Measurements from ENCODE around the gene TMEM114.

The TMEM114 gene

DNA sequence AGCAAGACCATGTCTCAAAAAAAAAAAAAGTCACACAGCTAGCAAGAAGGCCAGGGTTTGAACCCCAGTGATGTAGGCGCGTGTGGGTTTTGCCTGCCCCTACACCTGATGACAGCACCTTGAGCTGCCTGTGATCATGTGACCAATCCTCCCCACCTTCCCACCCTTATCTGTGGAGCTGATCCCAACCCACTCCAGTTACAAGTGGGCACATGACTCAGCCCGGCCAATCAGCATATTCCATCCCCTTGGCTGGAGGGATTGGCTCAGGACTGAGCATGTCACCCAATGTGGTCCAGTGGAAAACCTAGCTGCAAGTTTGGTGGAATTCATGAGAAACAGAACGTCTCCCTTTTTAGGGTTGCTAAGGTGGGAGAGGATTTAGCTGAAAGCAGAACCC, 6.6 kb downstream of the TMEM114 start:
- no peak for DNase-seq (ENCODE audit: extremely low read depth, low read depth)
- TF ChIP-seq, protein P1, sequence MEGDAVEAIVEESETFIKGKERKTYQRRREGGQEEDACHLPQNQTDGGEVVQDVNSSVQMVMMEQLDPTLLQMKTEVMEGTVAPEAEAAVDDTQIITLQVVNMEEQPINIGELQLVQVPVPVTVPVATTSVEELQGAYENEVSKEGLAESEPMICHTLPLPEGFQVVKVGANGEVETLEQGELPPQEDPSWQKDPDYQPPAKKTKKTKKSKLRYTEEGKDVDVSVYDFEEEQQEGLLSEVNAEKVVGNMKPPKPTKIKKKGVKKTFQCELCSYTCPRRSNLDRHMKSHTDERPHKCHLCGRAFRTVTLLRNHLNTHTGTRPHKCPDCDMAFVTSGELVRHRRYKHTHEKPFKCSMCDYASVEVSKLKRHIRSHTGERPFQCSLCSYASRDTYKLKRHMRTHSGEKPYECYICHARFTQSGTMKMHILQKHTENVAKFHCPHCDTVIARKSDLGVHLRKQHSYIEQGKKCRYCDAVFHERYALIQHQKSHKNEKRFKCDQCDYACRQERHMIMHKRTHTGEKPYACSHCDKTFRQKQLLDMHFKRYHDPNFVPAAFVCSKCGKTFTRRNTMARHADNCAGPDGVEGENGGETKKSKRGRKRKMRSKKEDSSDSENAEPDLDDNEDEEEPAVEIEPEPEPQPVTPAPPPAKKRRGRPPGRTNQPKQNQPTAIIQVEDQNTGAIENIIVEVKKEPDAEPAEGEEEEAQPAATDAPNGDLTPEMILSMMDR (IDR thresholded peaks at IDR 0.05; ENCODE audit: low read depth, low read length): no peak

DNA sequence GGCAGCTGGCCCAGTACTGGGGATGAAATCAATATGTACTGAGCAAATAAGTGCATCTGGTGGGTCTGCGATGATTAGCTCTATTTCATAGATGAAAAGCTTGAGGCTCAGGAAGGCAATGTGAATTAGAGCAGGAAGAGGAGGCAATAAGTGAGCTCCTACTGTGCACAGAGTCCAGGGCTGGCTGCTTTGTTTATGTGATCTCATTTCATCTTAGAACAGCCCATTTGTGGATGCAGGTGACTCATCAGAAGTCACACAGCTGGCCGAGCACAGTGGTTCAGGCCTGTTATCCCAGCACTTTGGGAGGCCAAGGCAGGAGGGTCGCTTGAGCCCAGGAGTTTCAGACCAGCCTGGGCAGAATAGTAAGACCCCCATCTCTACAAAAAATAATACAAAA, 7.1 kb downstream of the TMEM114 start:
- no peak for DNase-seq (ENCODE audit: extremely low read depth, low read depth)
- TF ChIP-seq, protein P1 (IDR thresholded peaks at IDR 0.05; ENCODE audit: low read depth, low read length): no peak

DNA sequence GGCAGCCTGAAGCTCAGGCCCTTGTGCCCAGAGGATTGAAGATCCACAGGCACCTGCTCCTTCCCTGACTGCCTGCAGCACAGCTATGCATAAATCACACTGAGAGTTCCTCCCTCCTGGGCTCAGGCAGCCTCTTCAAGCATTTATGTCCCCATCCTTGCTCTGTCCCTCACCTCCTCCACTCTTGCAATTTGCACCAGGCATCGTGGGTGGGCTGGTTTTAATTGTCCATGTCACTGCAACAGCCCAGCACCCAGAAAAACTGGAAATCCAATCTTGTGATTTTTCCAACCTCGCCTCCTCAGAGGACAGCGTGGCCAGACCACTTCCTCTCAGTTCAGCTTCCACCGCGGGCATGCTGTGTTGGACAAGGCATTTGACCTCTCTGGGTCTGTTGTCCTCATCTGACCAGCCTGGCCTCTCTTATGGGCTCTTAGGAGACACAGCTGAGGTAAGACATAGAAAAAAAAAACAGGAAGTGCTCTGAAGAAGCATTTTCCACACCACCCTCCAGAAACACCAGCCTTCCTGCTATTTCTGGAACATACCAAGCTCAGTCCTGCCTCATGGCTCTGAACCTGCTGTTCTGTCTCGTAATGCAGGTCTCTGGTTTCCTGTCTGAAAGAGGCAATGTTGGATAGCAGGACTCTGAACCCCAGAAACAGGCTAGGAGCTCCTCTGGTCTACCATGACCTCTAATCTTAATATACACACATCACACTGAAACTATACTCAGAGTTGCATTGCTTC, 8.3 kb downstream of the TMEM114 start:
- TF ChIP-seq, protein P1 (IDR thresholded peaks at IDR 0.05; ENCODE audit: low read depth, low read length): no peak
- no peak for DNase-seq (ENCODE audit: extremely low read depth, low read depth)

DNA sequence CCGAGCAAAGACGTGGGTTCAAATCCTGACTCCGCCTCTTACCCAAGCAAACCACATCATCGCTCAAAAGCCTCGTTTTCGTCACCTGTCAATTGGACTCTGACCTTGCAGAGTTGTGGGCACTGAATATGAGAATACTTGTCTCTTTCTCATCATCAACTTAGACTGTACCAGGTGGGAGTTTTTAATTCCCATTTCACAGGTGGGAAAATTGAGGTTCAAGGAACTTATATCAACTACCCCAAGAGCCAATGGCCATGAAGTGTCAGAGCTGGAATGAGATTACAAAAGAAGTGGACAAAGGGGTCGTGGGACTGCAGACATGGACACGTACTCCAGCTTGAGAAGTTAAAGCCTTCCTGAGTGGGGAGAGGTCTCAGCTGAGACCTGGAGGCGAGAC, 10.8 kb downstream of the TMEM114 start:
- TF ChIP-seq, protein P1 (IDR thresholded peaks at IDR 0.05; ENCODE audit: low read depth, low read length): no peak
- no peak for DNase-seq (ENCODE audit: extremely low read depth, low read depth)

DNA sequence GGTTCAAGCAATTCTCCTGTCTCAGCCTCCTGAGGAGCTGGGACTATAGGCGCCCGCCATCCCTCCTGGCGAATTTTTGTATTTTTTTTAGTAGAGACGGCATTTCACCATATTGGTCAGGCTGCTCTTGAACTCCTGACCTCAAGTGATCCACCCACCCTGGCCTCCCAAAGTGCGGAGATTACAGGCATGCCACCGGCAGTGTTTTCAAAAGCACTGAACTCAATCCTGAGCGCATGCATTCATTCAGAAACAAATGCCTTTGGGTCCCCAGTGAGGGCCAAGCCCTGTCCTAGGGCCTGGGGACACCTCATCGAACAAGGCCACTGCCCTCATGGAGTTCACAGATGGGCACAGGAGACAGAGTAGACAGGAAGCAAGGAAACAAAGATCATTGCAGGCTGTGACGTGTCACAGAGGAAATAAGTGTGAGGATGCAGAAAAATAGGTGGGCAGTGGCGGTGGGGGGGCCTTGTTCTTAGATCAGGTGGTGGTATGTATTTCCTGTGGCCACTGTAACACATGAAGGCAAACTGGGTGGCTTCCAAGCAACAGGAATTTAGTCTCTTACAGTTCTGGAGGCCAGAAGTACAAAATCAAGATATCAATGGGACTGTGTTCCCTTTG, 12.5 kb downstream of the TMEM114 start:
- TF ChIP-seq, protein P1 (IDR thresholded peaks at IDR 0.05; ENCODE audit: low read depth, low read length): no peak
- no peak for DNase-seq (ENCODE audit: extremely low read depth, low read depth)

DNA sequence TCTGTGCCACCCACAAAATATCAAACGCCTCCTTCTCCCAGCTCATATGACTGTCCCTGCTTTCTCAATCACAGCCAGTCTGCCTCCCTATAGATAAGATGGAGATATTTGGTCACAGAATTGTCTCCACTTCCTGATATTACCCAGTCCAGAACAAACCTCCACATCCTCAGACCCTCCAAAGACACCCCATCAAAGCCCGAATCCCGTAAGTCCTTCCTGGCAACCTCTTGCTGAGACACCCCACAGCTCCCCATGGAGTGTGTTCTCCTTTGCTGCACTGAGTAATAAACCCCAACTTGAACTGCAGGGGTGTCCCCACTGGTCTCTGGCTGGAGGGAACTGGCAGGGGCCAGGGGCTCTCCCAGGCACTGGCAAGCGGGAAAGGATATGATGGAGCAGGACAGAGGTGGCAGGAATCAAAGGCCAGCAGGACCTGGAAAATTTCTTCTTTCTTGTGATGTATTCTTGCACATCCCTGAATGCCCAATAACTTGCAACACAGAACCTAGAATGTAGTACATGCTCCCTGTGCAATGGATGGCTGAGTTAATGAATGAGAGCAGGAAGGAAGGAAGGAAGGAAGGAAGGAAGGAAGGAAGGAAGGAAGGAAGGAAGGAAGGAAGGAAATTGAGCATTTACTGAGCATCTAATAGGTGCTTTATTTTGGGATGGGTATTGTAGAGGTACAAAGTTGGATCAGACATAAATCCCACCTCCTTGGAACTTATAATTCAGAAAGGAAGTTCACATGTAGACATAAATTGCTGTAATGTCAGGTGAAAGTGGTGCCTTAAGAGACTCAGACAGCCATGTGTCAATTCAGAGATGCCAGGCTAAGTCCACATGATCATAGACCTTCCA, 13.9 kb downstream of the TMEM114 start:
- DNase-seq (ENCODE audit: extremely low read depth, low read depth): no peak
- TF ChIP-seq, protein P1 (IDR thresholded peaks at IDR 0.05; ENCODE audit: low read depth, low read length): no peak

DNA sequence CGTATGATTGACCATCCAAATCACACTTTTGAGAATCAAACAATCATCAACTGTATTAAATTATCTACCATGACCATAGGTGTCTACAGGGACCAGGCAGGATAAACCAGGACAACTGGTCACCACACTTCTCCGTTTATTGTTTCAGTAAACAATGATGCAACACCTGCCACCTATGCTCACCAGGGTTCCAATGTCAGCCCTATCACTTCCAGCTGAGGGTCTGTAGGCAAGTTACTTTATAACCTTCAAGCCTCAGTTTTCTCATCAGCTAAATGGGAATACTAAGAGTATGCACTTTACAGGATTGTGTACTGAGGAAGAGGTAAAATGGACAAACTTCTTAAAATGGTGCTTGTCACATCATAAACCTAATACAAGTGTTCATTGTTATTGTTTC, 14.9 kb downstream of the TMEM114 start:
- TF ChIP-seq, protein P1 (IDR thresholded peaks at IDR 0.05; ENCODE audit: low read depth, low read length): no peak
- no peak for DNase-seq (ENCODE audit: extremely low read depth, low read depth)
